ENCODE data around the gene PTGR1.

GRCh38 chr9:111603041-111603440, 3.6 kb upstream of the PTGR1 start:
- TF ChIP-seq CTCF (optimal IDR thresholded peaks at IDR 0.05 in 1 of 3, IDR thresholded peaks at IDR 0.05 in 1 of 3, conservative IDR thresholded peaks at IDR 0.05 in 1 of 3; ENCODE audit: extremely low read depth in 1 of 3, insufficient read depth in 2 of 3, low read length in 3 of 3) (no peak), EZH2 (IDR thresholded peaks at IDR 0.05; ENCODE audit: low read length) (no peak)
